Lung (tissue), 16 donors: ENCODE data around the gene ZNF777. TPM values are rescaled to one million over a fixed set of nuclear protein-coding genes. Genes with fewer than 3 reads are reported as not detected.

Experiments used
- ATAC-seq: fragments of 200-7000 bp; cut with Tn5 transposase; one replicate; pipeline ENCODE4 v1.9.1; 2020; ENCODE audit warnings: moderate number of reproducible peaks; ENCODE audit not compliant: insufficient read depth, low FRiP score
- DNase-seq, 3 donors: peaks; one replicate each; pipeline ENCODE4 v3.0.0-alpha.2; 2013 to 2017
- H3K27ac ChIP-seq, 2 donors: one replicate each; pipeline ENCODE4 v1.5.1; 2013; ENCODE audit warnings: mild to moderate bottlenecking in 2 of 2, moderate library complexity in 2 of 2, control low read depth in 1 of 2, inconsistent platforms in 1 of 2, low read depth in 1 of 2, low read length in 1 of 2
- H3K27me3 ChIP-seq, 3 donors: one replicate each; pipeline ENCODE4 v1.5.1; 2013; ENCODE audit warnings: low read length in 2 of 3; ENCODE audit not compliant: control insufficient read depth in 3 of 3, insufficient read depth in 3 of 3
- H3K36me3 ChIP-seq, 4 donors: one replicate each; pipeline ENCODE4 v1.5.1; 2013; ENCODE audit warnings: low read length in 4 of 4, mild to moderate bottlenecking in 1 of 4, moderate library complexity in 1 of 4; ENCODE audit not compliant: control insufficient read depth in 4 of 4, insufficient read depth in 4 of 4
- H3K4me1 ChIP-seq, 5 donors: one replicate each; pipeline ENCODE4 v1.5.1; 2013; ENCODE audit warnings: low read length in 5 of 5, mild to moderate bottlenecking in 2 of 5, moderate library complexity in 1 of 5; ENCODE audit not compliant: control insufficient read depth in 5 of 5, insufficient read depth in 5 of 5
- H3K4me3 ChIP-seq: one replicate; pipeline ENCODE4 v1.5.1; 2013; ENCODE audit warnings: mild to moderate bottlenecking, control low read depth, moderate library complexity
- H3K9ac ChIP-seq, 2 donors: one replicate each; pipeline ENCODE4 v1.5.1; 2013; ENCODE audit warnings: low read length in 2 of 2, control low read depth in 1 of 2; ENCODE audit not compliant: insufficient read depth in 1 of 2
- H3K9me3 ChIP-seq, 4 donors: one replicate each; pipeline ENCODE4 v1.5.1; 2013; ENCODE audit warnings: low read length in 3 of 4, mild to moderate bottlenecking in 1 of 4, moderate library complexity in 1 of 4; ENCODE audit not compliant: control insufficient read depth in 4 of 4, insufficient read depth in 3 of 4
- CTCF ChIP-seq: IDR thresholded peaks from 2 replicates; pipeline ENCODE4 v1.5.1; 2012; ENCODE audit warnings: mild to moderate bottlenecking; ENCODE audit errors: control extremely low read depth, extremely low read depth
- WGBS, 2 donors: extraction: QIAGEN DNeasy Blood & Tissue Kit; methylation state at CpG; one replicate each; pipeline ENCODE4 v1.1.7; 2013; 5-methylcytosine and 5-hydroxymethylcytosine counted together
- long read RNA-seq, 5 donors: transcript quantifications; one replicate each; lab custom pipeline, GENCODE V29; 2026
- polyA plus RNA-seq, 2 donors: library from polyadenylated mRNA; stranded (reverse); fragments of 200-250 nt; gene quantifications; one replicate each; pipeline ENCODE4 v1.2.1, GENCODE V29; 2013
- total RNA-seq, 2 donors: library from RNA; depleted of rRNA in 1 of 2; stranded (reverse); fragments of >200 nt in 1 of 2; gene quantifications; one replicate each; pipeline ENCODE4 v1.2.1, GENCODE V29; 2014 to 2021
- donor health status: control.
- donor health status: control.
- donor health status: Bipolar disorder and iron deficiency.
- donor health status: healthy.
- donor health status: DM: yes; HTN: yes; CAD: no.

ZNF777 gene
- total RNA-seq (10 to 100 TPM in 1 of 2 donors, 1 to 10 TPM in 1; 7.6 to 12.3 TPM), polyA plus RNA-seq (1 to 10 TPM; 7.8 to 9.4 TPM)
- long read RNA-seq, donor 1, partial matches to known transcripts: 0 of 7 reads
- long read RNA-seq, donor 1, other reads (novel, unspliced or antisense): 6 of 7 reads
- long read RNA-seq, donor 2: 0 reads
- long read RNA-seq, donor 3: 0 reads
- long read RNA-seq, donor 4: 0 reads
- long read RNA-seq, donor 5: 0 reads

DNA sequence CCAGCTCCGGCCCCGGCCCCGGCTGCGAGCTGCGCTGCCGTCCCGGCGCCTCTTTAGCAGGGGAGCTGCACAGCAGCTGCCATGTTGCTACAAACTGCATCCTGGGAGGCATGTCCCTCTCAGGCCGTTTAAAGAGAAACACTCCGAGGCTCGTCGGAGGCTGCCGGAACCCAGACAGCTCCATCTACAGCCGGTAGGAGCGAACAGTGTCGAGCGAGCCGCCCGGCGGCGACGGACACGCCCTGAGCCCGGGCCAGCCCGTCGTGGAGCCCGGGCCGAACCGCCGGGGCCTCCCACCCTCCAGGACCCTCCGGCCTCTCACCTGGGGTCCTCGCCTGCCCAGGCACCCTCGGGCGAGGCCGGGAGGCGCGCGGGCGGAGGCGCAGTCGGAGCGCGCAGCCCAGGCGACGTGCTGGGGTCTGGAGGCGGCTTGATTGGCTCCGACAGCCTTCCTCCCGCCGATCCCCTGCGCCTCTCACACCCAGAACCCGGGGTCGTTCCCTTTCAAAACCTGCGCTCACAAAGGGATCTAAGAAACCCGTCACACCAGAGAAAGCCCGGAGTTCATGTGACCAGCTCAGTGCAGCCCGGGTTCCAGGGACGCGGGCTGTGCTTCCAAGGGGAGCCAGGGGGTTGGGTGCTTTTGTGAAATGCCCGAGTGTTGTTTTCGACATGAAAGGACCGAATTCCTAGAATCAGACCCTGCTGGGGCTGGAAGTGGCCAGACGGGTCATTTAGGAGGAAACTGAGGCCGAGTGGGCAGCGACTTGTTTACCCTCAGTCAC, at the start of gene ZNF777:
Gene ZNF777, minus strand, starts transcription at position 570 of the 785 bp plus-strand sequence. CDS start 5,040 bp downstream, outside the sequence.
- H3K9me3 ChIP-seq: no peaks in the 10 kb centered on the region
- TF ChIP-seq CTCF: peak; percentile 41
- ATAC-seq (peak; percentile 99), DNase-seq (peak; percentile 89 to 92 (median 90))
- peaks cover 6 to 14% (median 10%) of the 10 kb centered on the region in 5 donors for H3K4me1 ChIP-seq
- WGBS, 2 donors: 1% methylated on average over 59 to 64 of the region's 64 CpGs
- peak within 1 kb of the TSS; percentile 39 to 67 for H3K9ac ChIP-seq
- H3K36me3 ChIP-seq: peaks cover 0 to 5% (median 1%) of the 10 kb centered on the region in 4 donors
- H3K4me3 ChIP-seq: peak within 1 kb of the TSS; percentile 86
- peak within 1 kb of the TSS; percentile 79 to 86 for H3K27ac ChIP-seq
- H3K27me3 ChIP-seq: no peaks in the 10 kb centered on the region

DNA sequence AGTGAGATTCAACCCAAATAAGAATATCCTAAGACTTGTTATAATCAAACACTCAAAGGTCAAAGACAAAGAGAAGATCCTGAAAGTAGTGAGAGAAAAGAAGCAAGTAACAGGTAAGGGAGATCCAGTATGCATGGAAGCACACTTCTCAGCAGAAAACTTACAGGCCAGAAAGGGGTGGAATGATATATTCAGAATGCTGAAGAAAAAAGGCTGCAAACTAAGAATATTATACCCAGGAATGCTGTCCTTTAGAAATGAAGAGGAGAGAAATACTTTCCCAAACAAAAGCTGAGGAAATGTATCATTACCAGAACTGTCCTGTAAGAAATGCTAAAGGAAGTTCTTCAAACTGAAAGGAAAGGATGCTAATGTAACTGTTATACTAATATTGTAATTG, 49.4 kb upstream of the ZNF777 start:
- peaks cover 0 to 14% (median 7%) of the 10 kb centered on the region in 4 donors for H3K9me3 ChIP-seq
- no peak overlapping the region for H3K9ac ChIP-seq
- DNase-seq (no peak), ATAC-seq (no peak)
- no peak overlapping the region for H3K4me3 ChIP-seq
- no peaks in the 10 kb centered on the region for H3K27me3 ChIP-seq
- H3K27ac ChIP-seq: no peak overlapping the region
- H3K4me1 ChIP-seq: no peaks in the 10 kb centered on the region
- H3K36me3 ChIP-seq: no peaks in the 10 kb centered on the region
- no peak for TF ChIP-seq CTCF

GRCh38 chr7:149509774-149510173, 48.9 kb upstream of the ZNF777 start:
- no peak for ATAC-seq
- H3K4me3 ChIP-seq: no peak overlapping the region
- H3K27me3 ChIP-seq: no peaks in the 10 kb centered on the region
- DNase-seq: no peak
- no peak overlapping the region for H3K9ac ChIP-seq
- no peaks in the 10 kb centered on the region for H3K4me1 ChIP-seq
- H3K27ac ChIP-seq: no peak overlapping the region
- TF ChIP-seq CTCF: no peak
- no peaks in the 10 kb centered on the region for H3K36me3 ChIP-seq
- H3K9me3 ChIP-seq: peaks cover 0 to 14% (median 7%) of the 10 kb centered on the region in 4 donors
